Calu3 (cell line): Measurements from ENCODE around the gene MDH1B. TPM values are rescaled to one million over a fixed set of nuclear protein-coding genes. Genes with fewer than 3 reads are reported as not detected.
"Not testable (repeated sequence)": the region's sequence is repeated elsewhere in the genome, so short reads cannot be mapped to it uniquely, and the experiment has no call there.

Experiments
- BruUV-seq: library from RNA; stranded (reverse); fragments of 400-500 nt; replicated peaks from 2 replicates; lab custom pipeline; 2021; lab: Mats Ljungman, UMichigan
- CTCF ChIA-PET: fragments of 300-600 bp; sonication (Branson Sonifier 250); formaldehyde crosslinking; loops from one replicate; lab custom pipeline; 2022; ENCODE audit warnings: antibody characterized with exemption; lab: Charles Lee
- DNase-seq: peaks from one replicate; pipeline ENCODE4 v3.0.0; 2022
- H3K27ac Mint-ChIP-seq: one replicate; pipeline ENCODE4 v1.8.0; 2022; ENCODE audit warnings: mixed read lengths; ENCODE audit not compliant: unreplicated experiment
- H3K27me3 Mint-ChIP-seq: one replicate; pipeline ENCODE4 v1.8.0; 2022; ENCODE audit warnings: mixed read lengths; ENCODE audit not compliant: unreplicated experiment
- H3K36me3 Mint-ChIP-seq: one replicate; pipeline ENCODE4 v1.8.0; 2022; ENCODE audit warnings: mild to moderate bottlenecking, moderate library complexity, mixed read lengths; ENCODE audit not compliant: insufficient read depth, unreplicated experiment
- H3K4me1 Mint-ChIP-seq: one replicate; pipeline ENCODE4 v1.8.0; 2022; ENCODE audit warnings: mild to moderate bottlenecking, low read depth, mixed read lengths; ENCODE audit not compliant: unreplicated experiment
- H3K4me3 Mint-ChIP-seq: one replicate; pipeline ENCODE4 v1.8.0; 2022; ENCODE audit warnings: mild to moderate bottlenecking, low read depth, moderate library complexity, mixed read lengths; ENCODE audit not compliant: unreplicated experiment
- H3K9me3 Mint-ChIP-seq: one replicate; pipeline ENCODE4 v1.8.0; 2022; ENCODE audit warnings: low read depth, mixed read lengths; ENCODE audit not compliant: unreplicated experiment
- intact Hi-C: fragments of 100-400 bp; cut with micrococcal nuclease; formaldehyde crosslinking; loops from one replicate; pipeline ENCODE4 v1.10.0; 2022; ENCODE audit not compliant: unreplicated experiment
- total RNA-seq: library from RNA; stranded (reverse); gene quantifications from 2 replicates; pipeline ENCODE4 v1.2.3, GENCODE V29; 2022
- TF ChIP-seq, protein P1 (sequence below): fragments of 200-600 bp; IDR thresholded peaks from one replicate; pipeline ENCODE4 v1.8.0; 2022; ENCODE audit warnings: antibody characterized with exemption; ENCODE audit not compliant: unreplicated experiment

Gene MDH1B
- total RNA-seq, 1 experiment from 2014 or later = 0.94 TPM

DNA sequence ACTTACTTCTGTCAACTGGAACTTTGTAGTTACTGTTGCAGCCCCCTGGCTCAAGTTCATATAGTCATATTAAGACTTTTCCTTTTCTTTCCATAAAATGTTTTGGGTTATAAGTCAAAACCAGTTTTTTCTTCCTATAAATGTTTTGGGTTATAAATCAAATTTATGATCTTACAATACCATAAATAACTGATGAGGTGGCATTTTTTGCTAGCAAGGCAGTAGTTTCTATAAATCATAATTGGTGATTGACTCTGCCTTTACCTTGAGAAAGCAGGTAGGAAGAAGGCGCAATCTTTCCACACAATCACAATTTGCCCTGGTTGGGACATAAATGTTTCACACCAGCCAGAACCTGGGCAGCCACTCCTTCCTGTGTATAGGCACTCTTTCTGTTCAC is 41.8 kb downstream of the MDH1B start:
- peaks cover 3% of the 10 kb centered on the region for H3K9me3 Mint-ChIP-seq
- H3K4me3 Mint-ChIP-seq = no peak overlapping the region
- no peak for DNase-seq
- intact Hi-C loops = no loop called here
- H3K4me1 Mint-ChIP-seq = peaks cover 5% of the 10 kb centered on the region
- H3K27ac Mint-ChIP-seq = no peak overlapping the region
- H3K27me3 Mint-ChIP-seq = no peaks in the 10 kb centered on the region
- no TSS peak for BruUV-seq
- CTCF ChIA-PET = no interaction called here
- H3K36me3 Mint-ChIP-seq = no peaks in the 10 kb centered on the region
- TF ChIP-seq, protein P1, sequence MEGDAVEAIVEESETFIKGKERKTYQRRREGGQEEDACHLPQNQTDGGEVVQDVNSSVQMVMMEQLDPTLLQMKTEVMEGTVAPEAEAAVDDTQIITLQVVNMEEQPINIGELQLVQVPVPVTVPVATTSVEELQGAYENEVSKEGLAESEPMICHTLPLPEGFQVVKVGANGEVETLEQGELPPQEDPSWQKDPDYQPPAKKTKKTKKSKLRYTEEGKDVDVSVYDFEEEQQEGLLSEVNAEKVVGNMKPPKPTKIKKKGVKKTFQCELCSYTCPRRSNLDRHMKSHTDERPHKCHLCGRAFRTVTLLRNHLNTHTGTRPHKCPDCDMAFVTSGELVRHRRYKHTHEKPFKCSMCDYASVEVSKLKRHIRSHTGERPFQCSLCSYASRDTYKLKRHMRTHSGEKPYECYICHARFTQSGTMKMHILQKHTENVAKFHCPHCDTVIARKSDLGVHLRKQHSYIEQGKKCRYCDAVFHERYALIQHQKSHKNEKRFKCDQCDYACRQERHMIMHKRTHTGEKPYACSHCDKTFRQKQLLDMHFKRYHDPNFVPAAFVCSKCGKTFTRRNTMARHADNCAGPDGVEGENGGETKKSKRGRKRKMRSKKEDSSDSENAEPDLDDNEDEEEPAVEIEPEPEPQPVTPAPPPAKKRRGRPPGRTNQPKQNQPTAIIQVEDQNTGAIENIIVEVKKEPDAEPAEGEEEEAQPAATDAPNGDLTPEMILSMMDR = no peak

DNA sequence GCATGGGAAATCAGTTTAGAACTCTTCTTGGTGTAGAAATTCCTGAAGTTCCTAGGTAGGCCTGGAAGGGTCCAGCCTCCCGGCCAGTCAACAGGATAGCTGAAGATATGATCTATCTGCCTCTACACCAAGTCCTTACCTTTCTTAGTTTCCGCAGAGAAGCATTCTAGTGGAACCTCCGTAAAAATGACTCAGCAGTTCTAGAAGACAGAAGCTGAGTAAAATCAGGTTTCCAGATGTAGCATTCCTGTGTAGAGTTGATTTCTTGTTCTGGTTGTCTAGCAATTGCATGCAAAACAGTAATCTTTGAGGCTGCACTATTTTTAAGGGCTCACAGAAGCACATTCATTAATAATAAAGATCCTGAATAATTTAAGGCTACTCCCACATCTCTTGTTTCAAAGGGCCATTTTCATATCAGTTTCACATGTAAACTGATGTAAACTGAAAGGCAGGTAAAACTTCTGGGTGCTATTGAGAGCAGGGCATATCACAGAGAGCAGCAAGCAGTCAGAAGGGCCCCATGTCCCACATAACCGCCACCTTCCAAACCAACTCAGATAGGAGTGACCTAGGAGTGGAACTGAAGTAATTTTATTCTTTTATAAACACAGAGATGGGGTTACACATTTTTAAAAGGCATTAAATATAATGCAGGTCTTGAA is 43.7 kb downstream of the MDH1B start:
- CTCF ChIA-PET = no interaction called here
- Mint-ChIP-seq H3K27me3 (no peaks in the 10 kb centered on the region), H3K27ac (no peak overlapping the region), H3K4me1 (no peaks in the 10 kb centered on the region), H3K9me3 (peaks cover 3% of the 10 kb centered on the region), H3K4me3 (no peak overlapping the region), H3K36me3 (no peaks in the 10 kb centered on the region)
- BruUV-seq = no TSS peak
- intact Hi-C loops = no loop called here
- TF ChIP-seq, protein P1 = no peak
- no peak for DNase-seq

DNA sequence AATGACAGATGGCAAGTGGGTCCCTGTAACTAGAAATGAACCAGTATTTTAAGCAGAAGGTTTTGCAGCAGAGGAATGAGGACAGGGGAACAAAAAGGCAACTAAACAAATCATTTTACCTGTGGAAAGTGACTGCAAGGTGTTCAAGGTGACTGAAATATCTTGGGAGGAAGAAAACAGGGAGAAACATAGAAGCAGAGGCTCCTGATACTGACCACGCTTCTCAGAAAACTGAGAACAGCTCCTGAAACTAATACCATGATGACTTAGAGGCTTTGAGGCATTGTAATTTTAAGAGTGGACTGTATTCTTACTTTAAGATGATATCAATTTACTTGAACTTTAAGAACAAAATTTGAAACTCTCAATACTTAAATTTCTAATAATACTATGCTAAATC is 46.8 kb downstream of the MDH1B start, which contains the start of gene DYTN:
TSS of gene DYTN (minus strand) at position 101 of the 400 bp plus-strand sequence. CDS start 117 bp downstream, outside the sequence.
- DNase-seq = no peak
- peaks cover 13% of the 10 kb centered on the region for H3K27me3 Mint-ChIP-seq
- no peak within 1 kb of the TSS for H3K27ac Mint-ChIP-seq
- peaks cover 3% of the 10 kb centered on the region for H3K9me3 Mint-ChIP-seq
- no peak within 1 kb of the TSS for H3K4me3 Mint-ChIP-seq
- intact Hi-C loops = no loop called here
- TF ChIP-seq, protein P1 = no peak
- H3K36me3 Mint-ChIP-seq = no peaks in the 10 kb centered on the region
- peaks cover 8% of the 10 kb centered on the region for H3K4me1 Mint-ChIP-seq
- BruUV-seq = no TSS peak
- CTCF ChIA-PET = interaction anchor here (1.9 kb wide), 1 partner anchor 11 kb away, joined by 5 read pairs; no protein-coding TSS in a partner anchor

DNA sequence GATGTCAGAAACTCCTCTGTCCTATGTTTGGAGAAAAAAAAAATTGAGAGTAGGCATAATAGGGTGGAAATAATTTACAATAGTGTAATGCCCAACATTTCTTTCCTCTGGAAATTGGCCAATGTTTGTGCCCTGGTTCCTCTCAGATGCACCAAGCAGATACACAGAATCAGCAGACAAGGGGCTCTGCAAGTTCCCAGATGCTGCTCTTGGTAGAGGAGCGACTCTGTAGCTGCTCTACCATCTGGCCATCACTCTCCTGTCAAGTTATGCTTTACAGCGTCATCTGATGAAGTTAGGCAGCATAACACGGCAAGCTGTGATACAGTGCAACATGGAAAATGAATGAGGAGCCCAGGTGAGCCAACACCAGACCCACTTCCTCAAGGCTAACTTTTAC is 48.5 kb downstream of the MDH1B start:
- Mint-ChIP-seq H3K9me3 (no peaks in the 10 kb centered on the region), H3K4me1 (peaks cover 11% of the 10 kb centered on the region), H3K4me3 (no peak overlapping the region), H3K36me3 (no peaks in the 10 kb centered on the region), H3K27ac (no peak overlapping the region), H3K27me3 (peaks cover 13% of the 10 kb centered on the region)
- DNase-seq = no peak
- CTCF ChIA-PET = no interaction called here
- TF ChIP-seq, protein P1 = no peak
- intact Hi-C loops = no loop called here
- BruUV-seq = no TSS peak

DNA sequence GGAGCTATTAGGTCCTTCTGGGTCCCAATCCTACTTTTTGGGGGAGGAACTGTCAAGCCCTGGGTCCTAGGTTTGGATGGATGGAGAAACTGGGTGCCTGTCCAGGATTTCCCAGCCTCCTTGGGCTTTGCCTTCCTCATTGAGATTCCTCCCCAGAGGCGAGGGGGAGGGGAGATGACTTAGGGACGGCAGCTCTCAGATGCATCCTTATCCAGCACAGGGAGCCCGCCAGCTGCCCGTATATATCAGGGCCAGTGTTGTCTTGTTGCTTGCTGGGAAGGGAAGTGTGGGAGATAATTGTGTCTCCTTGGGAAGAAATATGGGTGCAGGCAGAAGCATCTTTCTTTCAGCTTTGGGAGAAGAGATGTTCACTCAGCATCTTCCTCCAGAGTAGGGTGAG is 49.9 kb downstream of the MDH1B start:
- CTCF ChIA-PET, DNase-seq, H3K4me3 Mint-ChIP-seq, intact Hi-C loops, BruUV-seq, H3K27ac Mint-ChIP-seq, H3K36me3 Mint-ChIP-seq, H3K9me3 Mint-ChIP-seq: not testable (repeated sequence)
- Mint-ChIP-seq H3K4me1 (peaks cover 11% of the 10 kb centered on the region), H3K27me3 (peaks cover 13% of the 10 kb centered on the region)
